Umbilical cord (tissue), 2 donors: ENCODE data around the gene KRT38. TPM values are rescaled to one million over a fixed set of nuclear protein-coding genes. Genes with fewer than 3 reads are reported as not detected.

Source experiments
- DNase-seq: peaks from one replicate; pipeline ENCODE4 v3.0.0-alpha.2; 2015; ENCODE audit warnings: low spot score
- total RNA-seq: library from RNA; depleted of rRNA; stranded (reverse); fragments of >200 nt; gene quantifications from one replicate; pipeline ENCODE4 v1.2.3, GENCODE V29; 2014; ENCODE audit warnings: low replicate concordance; ENCODE audit not compliant: insufficient read depth

The KRT38 gene
- 0.48 TPM for total RNA-seq

DNA sequence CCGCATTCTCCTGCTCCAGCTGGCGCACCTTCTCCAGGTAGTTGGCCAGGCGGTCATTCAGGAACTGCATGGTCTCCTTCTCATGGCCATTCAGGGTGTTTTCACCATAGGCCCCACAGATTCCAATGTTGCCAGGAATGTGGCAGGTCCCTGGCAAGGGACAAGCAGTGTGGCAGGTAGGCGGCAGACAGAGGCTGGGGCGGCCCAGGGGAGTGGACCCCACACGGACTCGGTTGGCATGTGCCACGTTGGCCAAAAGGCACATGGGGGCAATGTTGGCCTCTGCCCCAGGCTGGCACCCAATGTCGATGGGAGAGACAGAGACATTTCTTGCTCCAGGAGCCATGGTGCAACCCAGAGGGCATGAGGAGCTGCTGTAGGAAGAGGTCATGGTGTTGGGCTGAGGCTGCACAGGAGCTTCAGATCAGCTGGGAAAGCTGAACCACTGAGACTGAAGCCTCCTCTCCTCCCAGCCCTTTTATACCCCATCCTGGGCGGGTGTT, at the start of gene KRT38:
Gene KRT38 (minus strand): TSS at position 453 of the 503 bp plus-strand sequence. CDS start 62 bp downstream, at position 391.
- DNase-seq, result no peak

DNA sequence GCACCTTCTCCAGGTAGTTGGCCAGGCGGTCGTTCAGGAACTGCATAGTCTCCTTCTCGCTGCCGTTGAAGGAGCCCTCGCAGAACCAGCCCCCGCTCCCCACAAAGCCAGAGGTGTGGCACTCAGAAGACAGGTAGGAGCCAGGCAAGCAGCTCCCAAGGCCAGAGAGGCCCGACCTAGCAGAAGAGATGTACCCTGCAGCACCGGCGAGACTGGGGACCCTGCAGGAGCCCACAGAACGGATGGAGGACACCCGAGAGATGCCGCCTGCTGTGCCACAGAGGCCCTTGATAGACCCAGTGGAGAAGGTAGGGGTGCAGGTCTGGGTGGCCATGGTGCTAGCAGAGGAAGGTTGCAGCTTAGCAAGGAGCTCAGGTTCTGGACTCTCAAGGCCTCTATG, 48.7 kb upstream of the KRT38 start, which contains the start of gene KRT36:
Gene KRT36 (minus strand): TSS at position 380 of the 400 bp plus-strand sequence. CDS start 46 bp downstream, at position 334.
- DNase-seq, result no peak

DNA sequence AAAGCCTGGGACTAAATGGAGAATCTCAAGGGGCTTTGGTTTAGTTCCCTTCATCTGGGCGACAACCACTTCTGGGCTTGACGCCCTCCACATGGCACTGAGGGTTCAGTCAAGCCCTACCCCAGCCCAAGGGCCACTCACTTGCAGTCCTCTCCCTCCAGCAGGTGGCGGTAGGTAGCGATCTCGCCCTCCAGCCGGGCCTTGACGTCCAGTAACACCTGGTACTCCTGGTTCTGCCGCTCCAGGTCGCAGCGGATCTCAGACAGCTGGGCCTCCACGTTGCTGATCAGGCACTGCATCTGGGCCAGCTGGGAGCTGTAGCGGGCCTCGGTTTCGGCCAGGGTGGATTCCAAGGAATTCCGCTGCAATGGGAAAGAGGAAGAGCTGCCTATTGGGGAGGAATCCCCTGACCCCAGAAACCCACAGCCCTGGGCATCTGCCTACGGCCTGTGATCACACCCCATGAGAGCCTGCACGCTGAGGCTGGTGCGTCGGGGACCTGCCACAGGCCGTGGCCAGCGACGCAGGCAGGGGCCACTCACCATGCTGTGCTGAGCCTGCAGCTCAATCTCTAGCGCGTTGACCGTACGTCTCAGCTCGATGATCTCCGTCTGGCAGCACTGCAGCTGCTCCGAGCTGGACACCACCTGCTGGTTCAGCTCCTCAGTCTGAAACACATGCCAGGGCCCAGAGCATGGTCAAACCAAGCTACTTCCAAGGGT, 46.2 kb upstream of the KRT38 start:
- no peak for DNase-seq

DNA sequence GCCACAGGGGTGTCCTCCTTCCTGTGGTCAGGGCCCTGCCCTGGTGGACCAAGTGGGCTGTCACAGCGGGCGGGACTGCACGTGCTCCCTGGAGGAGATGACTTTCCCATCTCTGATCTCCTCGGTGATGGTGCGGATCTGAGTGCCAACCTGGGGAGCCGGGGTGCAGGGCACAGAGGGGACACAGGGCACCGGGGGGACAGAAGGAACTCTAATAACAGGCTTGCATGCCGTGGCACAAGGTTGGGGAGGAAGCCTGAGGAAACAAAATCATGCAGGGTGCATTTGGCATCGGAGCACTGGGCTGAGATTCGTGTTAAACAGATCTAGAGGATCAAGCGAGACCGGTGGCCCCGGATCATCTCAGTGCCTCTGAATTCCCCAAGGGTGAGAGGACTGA, 45.5 kb upstream of the KRT38 start:
- no peak for DNase-seq

GRCh38 chr17:41484920-41485904, 44.4 kb upstream of the KRT38 start:
- no peak for DNase-seq

DNA sequence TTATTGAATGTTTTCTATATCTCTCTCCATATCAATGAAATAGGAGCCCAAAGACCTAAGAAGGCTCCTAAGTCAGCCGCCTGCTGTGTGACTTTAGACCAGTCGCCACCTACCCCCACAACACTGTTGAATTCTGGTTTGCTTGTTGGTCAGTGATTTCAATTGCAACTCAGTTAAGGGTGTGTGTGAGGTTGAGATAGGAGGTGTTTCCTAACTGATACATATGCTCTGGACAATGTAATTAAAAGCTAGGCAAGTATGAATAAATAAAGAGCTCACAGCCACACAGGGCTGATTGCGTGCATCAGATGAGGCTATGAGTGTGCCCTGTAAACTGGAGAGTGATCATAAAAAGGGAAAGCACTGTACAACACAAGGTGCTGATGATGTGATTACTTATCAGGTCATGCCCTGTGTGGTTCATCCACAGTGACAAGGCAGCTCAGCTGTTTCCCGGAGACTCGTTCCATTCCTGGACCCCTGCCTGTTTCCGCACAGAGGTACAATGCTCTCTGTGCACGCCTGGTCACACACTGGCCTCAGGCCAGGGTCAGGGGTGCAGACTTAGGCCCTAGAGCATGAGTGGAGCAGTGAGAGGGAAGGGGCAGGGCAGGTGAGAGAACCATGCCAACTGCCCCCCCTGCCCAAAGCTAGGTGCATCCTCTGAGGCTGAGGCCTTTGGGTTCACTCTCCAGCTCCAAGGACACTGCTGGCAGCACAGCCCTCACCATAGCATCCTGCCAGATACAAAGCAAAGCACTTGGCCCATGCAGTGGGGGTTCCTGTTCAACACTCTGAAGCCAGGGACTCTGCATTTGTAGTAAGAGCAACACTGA, 43.4 kb upstream of the KRT38 start:
- DNase-seq, result no peak

- no peak for DNase-seq
Measured at GRCh38 chr17:41483531-41483930, 42.7 kb upstream of the KRT38 start.

DNA sequence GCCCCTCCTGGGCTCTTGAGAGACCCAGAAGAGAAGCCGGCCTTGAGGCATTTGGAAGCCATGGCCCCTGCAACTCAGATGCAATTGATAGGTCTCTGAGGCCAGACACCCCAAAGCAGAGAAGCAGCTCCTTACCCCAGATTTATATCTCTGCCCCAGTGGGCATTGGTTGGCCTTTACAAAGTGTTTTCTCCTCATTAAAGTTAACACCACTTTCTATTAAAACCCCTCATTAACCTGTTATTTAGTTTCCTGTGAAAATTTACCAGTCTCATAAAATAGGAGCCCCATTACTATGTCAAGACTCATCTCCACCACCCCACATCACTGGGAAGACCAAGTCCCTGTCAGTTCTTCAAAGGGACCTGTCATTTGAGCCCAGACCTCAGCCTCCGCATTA, 40.3 kb upstream of the KRT38 start, which contains the start of gene KRT35:
Gene KRT35 (minus strand): TSS at position 116 of the 400 bp plus-strand sequence. CDS start 54 bp downstream, at position 62.
- no peak for DNase-seq

DNA sequence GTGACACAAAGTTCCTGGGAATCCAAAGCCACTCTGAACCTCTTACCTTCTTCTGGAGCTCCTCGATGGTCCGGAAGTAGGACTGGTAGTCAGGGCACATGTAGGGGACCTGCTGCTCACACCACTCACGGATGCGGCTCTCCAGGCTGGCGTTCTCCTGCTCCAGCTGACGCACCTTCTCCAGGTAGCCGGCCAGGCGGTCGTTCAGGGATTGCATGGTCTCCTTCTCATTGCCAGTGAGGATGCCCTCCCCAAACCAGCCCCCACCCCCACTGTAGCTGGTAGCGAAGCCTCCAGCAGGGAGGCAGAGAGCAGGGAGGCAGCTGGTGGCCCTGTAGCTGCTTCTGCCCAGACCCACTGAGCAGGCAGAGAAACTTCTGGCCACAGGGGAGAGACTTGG, 39.8 kb upstream of the KRT38 start:
- DNase-seq, result no peak

DNA sequence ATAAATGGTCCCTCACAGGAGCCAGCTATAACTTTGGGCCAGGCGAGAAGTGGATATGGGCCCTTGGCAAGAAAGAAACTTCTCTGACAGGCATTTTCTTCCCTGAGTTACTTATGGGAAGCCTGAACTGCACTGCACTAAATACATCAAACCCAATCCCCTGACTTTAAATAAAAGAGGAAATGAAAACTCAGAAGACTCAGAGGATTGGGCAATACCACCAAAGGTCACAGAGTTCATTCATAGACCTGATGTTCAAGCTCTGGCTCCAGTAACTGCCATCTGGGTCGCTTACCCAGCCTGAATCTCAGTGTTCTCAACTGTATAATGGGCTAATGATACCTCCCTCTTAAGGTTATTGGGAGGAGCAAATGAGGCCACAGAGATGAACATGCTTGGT, 39.4 kb upstream of the KRT38 start:
- no peak for DNase-seq

GRCh38 chr17:41478237-41478636, 37.5 kb upstream of the KRT38 start:
- no peak for DNase-seq

- no peak for DNase-seq
Measured at GRCh38 chr17:41476866-41477815, 36.4 kb upstream of the KRT38 start.

DNA sequence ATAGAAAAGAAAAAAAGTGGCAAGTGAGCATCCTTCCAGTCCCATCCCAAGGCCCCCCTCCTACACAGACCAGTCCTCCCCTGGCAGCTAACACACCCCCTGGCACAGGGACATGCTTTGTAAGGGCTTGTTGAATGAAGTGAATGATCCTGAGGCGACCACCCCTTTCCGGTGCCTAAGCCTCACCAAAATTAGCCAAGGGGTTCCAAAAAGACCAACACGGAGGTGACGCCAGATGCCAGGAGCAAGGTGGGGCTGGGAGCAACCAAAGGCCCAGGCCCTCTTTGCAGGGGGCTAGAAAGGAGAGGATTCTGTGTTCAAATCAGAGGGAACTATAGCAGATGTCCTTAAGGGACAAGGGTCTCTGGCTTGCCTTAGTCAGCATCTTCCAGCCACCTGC, 34.6 kb upstream of the KRT38 start:
- DNase-seq, result no peak

- DNase-seq, result no peak
Measured at GRCh38 chr17:41474863-41475262, 34.1 kb upstream of the KRT38 start.

GRCh38 chr17:41468346-41468745, 27.6 kb upstream of the KRT38 start:
- no peak for DNase-seq

DNA sequence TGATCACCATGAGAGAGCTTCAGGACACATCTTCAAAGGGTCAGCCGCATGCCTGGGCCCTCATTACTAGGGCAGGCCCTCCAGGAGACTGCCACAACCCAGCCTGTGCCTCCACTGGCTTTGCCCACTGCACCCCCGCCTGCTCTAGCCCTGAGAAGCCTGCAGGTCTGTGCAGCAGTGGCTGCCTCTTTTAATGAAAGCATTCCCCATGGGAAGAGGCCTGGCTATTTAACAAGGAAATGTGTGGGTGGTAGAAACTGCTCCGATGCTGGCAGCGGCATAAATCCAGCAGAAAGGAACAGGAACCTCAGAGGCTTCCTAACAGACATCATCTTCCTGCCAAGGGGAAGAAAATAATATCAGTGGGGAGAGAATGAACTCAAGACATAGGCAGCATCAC, 26.8 kb upstream of the KRT38 start:
- no peak for DNase-seq

DNA sequence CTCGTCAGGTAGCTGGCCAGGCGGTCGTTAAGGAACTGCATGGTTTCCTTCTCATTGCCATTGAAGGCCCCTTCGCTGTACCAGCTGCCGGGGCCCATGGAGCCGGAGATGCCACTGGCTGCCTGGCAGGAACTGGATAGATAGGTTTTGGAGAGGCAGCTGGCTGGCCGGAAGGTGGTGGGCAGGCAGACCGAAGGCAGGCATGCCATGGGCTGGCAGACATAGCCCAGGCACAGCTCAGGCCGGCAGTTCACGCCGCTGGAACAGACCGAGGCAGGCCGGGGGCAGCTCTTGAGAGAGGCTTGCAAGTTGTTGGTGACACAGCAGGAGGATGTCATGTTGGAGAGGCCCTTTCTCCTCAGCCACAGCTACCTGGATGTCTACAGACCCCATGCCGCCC, 26.2 kb upstream of the KRT38 start, which contains the start of gene KRT32:
Gene KRT32 (minus strand): TSS at position 399 of the 400 bp plus-strand sequence. CDS start 61 bp downstream, at position 338.
- DNase-seq, result no peak

DNA sequence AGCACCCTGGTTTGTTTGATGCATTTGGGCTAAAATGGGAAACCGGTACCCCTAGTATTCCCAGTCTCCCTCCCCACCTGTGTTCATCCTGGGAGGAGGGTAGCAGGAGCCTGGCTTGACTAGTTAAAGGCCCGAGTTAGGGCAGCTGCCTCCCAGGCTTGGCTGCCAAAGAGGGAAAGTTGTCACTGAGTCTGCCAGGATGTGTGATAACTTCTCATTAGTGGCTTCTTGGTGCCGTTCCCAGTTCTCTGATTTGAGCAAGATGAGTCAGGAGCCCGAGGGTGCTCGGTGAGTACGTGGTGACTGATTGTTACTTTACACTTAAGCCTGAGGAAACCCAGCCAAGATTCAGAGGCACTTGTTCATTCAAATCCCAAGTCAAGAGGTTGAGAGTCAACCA, 23.9 kb upstream of the KRT38 start:
- peak; percentile 44 for DNase-seq

- DNase-seq, result no peak
Measured at GRCh38 chr17:41464173-41464572, 23.4 kb upstream of the KRT38 start.

DNA sequence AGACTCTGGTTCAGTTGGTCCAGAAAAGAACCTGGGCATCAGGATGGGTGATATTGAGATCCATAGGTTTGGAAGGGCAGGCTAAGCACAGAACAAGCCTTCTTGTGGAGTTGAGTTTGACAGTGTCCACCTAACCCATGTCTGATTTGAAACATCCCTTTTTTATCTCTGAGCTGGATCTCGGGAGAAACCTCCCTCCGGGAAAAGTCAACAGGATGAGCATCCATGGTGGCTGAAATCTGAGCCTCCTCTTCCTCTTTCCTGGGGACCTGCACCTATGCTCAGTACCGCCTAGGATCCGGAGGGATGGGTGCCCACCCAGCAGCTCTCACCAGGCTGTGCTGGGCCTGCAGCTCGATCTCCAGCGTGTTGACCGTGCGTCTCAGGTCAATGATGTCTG, 23.0 kb upstream of the KRT38 start:
- no peak for DNase-seq
